HG03457 (cell line): ENCODE data around the gene RPTOR.

Experiments
- ATAC-seq: cut with Tn5 transposase; IDR thresholded peaks from one replicate; pipeline ENCODE4 v1.9.1; 2021; ENCODE audit warnings: moderate number of reproducible peaks; ENCODE audit not compliant: unreplicated experiment

Gene RPTOR

DNA sequence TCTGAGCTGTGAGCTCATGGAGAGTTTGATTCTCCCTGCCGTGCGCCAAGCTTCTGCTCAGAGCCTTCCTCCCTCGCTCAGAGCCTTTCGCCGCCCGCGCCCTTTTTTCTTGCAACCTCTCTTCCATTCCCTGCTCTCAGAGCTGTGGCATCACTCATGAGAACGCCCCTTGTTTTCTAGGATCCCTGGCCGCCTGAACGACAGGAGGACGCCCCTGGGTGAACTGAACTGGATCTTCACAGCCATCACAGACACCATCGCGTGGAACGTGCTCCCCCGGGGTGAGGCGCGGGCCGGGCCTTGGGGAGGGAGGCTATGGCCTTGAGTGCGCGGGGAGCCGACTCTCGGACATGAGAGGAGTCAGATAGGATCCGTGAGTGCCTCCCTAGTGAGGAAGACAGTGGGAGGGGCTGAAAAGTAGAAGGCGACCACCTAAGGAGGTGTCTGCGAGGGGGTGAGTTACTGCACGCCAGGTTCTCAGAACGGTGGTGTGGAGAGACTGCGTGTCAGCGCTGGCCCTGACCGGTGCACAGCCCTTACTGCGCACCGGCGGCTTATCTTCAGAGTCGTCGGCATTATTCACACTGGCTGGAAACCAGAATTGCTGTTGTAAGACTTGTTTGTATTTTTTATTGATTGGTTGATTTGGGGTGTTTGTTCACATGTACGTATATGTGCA, 277.5 kb downstream of the RPTOR start:
- no peak for ATAC-seq

DNA sequence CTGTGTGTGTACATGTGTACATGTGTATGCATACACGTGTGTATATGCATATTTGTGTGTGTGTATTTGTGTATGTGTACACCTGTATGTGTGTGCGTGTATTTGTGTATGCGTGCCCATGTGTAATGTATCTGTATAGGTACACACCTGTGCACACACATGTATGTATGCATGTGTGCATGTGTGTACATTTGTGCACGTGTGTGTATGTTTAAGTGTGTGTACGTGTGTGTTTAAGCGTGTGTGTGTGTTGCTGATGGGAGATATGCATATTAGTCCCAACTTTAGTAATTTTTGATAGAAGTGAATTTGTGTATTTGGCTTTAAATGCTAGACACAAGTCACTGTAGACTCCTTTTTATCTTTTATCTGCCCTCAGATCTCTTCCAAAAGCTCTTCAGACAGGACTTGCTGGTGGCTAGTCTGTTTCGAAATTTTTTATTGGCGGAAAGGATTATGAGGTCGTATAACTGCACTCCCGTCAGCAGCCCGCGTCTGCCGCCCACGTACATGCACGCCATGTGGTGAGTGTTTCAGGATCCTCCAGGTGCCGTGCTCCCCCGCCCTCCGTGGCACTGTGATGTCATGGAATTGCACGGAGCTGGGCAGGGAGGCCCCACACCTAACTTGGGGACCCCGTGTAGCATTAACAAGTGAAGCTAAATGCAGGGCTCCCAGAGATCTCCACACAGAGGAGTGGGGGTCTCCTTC, 278.2 kb downstream of the RPTOR start:
- no peak for ATAC-seq

DNA sequence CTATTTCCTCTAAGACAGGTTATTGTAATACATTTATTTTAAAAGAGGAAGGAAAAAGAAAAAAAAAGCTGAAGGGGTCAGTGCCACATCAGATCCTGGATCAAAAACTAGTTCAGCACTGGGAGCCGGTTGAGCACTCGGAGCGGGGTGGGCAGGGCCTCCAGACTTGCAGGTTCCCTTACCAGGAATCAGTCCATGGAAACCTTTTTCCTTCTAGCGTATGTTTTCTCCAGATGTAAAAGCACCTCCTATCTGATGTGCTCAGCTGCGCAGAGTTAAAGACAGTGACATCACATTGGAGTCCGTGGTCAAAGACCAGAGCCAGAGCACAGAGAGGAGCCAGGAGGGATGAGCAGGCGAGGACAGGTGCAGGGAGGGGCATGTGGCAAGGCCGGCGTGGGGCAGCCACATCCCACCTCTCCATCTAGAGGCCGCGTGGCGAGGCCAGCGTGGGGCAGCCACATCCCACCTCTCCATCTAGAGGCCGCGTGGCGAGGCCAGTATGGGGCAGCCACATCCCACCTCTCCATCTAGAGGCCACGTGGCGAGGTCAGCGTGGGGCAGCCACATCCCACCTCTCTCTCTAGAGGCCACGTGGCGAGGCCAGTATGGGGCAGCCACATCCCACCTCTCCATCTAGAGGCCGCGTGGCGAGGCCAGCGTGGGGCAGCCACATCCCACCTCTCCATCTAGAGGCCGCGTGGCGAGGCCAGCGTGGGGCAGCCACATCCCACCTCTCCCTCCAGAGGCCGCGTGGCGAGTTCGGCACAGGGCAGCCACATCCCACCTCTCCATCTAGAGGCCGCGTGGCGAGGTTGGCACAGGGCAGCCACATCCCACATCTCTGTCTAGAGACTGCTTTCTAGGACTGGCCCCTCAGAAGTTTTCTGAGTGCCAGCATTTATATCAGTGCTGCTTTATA, 280.2 kb downstream of the RPTOR start:
- no peak for ATAC-seq

DNA sequence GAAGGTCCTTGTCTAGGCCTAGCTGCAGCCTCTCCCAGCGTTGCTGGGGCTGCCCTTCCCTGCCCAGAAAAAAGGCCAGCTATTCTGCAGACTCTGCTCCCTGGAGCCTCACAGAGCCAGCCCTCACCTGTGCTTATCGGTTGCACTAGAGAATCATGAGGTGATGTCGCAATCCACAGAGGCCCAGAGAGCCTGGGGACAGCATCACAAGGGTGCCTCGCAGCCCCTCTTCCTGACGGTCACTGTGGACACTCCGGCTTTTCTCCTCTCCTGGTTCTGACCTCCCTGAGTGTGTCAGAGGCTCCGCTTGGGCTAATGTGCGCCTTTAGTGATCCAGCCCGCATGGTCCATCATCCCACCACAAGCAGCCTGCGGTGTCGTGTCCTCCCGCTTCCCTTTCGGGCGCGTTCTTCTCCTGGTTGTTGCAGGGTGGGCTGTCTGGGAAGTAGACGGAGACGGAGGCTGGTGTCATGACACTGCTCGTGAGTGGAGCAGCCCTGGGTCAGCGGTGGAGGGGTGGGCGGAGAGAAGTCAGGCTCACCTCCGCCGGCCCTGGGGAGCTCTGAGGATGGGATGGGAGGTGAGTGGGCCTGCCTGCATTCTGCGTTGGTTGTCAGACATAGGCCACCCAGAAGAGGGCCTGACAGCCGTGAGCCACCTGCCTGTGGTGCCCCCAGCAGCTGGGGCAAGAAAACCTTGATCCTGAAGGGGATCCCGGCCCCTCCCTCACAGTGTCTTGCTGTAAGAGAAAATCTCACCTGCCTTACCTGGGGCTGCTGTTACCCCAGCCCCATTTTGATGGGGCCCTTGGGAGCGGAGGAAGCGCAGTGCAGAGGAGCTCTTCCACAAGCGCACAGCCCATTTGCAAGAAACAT, 281.1 kb downstream of the RPTOR start:
- ATAC-seq, result no peak

DNA sequence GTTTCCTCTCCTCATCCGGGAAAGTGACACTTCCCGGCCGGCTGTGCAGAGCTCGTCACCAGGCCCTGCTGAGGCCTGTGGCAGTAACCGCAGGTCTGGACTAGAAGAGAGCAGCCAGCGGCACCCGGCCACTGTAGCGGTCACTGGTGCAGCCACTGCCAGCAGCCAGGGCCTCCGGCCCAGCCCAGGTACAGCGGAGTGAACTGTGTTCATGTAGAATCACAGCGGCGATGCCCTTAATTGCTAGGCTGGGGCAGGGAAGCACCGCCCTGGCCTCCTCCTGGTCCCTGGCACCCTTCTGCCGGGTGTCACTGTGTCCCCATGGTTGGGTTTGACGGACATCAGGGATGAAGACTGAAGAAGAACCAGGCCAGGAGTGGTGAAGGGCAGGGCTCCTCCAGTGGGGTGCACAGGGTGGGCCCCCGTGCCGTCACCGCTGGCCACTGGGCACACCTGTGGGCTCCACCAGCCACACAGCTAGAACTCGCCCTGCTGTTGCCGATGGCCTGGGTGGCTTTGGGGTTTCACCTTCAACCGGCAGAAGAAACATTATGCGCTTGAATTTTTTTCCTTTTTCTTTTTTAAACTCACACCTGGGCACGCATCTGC, 281.8 kb downstream of the RPTOR start:
- no peak for ATAC-seq

DNA sequence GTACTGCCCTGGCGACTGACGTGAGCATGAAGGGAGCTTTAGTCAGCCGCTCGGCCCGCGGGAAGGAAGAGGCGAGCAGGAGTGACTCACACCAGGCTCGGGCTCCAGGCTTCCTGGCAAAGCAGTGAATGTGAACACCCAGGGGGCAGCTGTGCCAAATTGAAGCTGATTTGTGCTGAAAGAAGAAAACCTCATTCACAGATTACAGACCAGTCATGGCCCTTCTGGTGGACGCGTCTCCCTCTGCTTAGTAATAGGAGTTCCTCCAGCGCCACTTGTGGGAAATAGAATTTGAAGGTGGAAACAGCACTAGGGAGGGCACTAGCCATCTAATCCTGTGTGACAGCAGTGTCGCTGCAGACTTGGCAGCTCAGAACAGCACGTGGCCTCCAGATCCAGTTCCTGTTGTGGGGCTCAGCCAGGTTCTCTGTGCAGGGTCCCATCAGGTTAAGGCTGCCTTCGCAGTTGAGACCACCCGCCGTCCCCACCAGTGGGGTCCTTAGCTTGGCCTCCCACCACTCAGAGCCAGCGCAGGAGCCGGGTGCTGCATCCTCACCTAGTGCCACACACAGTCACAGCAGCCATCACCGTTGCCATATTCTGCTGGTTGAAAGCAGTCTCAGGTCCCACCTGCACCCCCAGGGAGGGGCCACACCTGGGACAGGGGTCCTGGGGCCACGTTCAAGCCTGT, 282.5 kb downstream of the RPTOR start:
- ATAC-seq, result no peak

DNA sequence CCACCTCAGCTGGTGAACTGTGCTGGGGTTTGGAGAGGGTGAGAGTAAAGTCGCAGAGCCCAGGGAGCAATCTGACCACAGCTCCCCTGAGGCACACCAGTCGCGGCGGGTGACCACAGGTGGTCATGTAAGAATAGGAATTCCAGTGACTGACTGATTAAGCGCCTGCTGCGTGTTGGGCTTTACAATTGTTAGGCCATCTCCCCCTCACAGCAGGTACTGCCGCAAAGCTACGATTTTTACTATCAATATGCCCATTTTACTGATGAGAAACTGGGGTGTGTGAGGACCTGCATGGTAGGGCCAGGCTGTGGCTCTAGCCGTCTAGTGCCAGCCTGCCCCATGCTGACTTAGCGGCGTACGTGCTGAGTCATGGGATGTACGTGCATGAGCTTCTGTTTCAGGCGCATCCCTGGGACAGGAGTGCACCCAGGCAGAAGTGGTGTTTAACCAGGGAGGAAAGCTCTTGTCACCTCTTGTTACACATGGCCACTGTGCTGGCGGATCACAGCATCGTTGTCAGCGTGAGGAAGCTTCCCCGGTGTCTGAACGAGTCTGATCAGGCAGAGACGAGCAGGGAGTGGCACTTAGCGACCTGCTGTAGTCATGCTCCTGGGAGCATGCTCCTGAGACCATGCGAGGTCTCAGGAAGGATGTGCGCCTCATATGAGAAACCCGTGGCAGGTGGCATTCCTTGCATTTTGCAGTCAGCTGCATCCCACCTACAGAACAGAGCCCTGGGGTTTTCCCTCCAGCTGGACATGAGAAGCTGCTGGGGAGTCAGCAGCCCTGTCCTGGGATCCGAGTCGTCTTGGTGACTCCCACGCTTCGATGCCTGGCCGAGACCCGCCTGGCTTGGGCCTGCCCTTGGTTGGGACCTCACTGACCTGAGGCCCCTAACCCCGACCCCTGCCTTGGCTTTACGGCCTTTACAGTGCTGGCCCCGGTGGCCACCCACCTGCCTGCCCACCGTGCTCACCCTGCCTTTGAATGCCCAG, 283.3 kb downstream of the RPTOR start:
- no peak for ATAC-seq

DNA sequence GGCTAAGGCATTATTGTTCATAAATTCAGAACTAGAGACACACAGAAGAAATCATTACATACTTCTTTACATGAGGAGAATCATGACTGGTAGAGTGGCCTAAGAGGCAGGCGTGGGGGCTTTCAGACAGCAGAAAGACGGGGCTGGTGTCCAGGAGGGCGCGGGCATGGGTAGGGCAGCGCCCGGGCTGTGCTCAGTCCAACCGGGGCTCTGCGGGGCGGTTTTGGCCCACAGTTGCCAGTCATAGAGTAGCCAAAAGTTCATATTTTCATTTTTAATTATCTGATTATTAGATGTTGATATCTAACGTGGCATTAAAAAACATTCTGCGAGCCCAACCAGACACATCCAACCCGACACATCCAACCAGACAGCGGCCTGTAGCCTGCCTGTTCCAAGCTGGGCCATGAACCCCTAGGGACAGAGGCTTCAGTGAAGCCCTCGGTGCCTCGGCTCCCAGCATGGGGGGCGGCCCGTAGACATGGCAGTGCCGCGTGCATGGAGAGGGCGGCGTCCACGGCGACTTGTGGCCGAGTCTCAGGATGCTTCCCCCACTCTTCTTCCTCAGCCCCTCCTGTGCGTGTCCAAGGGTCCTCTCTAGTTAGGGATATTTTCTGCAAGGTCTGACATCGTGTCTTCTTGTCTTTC, 284.7 kb downstream of the RPTOR start:
- ATAC-seq, result no peak

DNA sequence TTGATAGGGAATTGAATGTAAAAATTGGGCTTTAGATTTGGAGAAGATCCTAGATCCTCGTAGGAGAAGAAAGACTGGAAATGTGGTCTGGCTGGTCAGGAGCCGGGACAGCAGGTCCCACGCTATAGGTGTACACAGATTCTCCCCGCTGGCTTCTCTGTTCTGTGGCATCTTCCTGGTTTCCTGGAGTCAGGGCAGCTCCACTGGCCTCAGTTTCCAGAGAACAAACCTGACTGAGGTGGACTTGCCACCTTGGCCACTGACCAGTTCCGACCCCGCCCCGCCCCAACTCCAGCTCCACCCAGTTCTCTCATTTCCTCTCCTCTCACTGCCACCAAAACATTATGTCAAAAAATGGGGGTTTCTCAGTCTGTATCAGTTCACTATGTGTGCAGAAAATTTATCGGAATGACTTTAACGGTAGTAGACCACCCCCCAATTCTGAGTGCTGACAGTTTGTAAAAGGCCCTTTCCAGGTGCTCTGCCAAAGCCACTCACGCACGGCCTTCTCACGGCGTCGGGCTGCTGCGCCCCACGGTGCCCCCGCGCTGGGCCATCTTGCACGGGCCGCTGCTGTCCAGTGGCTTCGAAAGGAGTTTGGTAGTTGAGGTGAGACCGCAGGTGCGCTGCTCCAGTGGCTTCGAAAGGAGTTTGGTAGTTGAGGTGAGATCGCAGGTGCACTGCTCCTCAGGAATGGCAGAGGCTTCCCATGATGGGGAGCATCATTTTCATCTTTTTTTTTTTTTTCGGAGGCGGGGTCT, 285.6 kb downstream of the RPTOR start:
- no peak for ATAC-seq

DNA sequence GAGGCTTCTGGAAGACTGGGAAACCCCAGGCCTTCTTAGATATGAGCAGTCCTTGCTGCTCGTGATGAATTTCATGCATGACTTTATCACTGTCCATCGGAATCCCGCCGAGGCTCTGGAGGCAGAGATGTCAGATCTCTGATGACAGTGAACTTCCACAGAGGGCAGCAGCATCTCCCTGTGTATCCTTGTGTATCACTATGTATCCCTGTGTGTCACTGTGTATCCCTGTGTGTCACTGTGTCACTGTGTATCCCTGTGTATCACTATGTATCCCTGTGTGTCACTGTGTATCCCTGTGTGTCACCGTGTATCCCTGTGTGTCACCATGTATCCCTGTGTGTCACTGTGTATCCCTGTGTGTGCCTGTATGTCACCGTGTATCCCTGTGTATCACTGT, 286.9 kb downstream of the RPTOR start:
- no peak for ATAC-seq

DNA sequence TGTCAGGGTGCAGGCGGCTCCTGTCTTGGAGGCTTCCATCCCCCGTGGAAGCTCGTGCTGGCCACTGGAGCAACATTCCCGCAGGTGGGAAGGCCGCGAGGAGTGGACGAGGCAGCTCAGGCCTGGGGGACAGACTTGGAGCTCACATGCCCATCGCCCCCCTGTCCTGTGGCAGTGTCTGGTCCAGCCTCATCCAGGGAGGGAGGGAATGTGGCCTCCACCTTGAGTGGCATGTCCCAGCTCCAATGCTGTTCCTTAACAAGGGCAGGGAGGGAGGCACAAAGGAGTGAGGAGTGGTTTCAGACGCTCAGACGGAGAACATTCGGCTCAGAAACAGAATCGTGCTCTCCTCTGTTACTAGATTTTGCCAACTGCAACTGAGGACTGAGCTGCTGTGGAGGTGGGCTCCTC, 287.6 kb downstream of the RPTOR start:
- ATAC-seq, result no peak

DNA sequence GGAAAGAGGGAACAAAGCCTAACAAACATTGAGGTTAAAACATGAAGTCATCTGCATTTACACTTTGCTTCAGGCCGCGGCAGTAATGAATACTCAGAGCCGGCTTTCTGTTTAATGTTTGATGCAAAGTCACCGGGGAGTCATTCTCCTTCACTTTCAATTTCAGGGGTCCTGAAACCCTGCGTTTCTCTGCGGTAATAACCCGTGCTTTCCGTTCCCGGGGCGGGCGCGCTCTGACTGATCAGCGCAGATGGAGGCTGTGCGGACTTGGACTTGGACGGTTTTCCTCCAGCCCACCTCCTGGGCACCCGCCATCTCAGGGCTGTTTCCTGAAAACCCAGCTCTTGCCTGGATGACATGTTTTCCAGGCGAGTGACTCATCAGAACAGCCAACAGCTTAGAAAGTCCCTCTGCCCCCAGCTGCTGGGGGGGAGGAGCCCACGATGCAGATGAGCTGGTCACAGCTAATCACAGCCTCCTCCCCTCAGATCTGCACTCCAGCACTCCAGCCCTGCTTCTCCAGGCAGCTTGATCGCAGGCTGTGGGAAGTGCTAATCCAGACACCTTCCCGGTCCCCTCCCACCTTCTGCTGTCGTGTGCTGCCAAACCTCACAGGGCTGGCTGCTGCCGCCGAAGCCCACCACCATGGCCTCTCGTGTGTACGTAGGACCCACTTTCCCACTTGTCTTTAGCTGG, 288.4 kb downstream of the RPTOR start:
- peak; percentile 69 for ATAC-seq

DNA sequence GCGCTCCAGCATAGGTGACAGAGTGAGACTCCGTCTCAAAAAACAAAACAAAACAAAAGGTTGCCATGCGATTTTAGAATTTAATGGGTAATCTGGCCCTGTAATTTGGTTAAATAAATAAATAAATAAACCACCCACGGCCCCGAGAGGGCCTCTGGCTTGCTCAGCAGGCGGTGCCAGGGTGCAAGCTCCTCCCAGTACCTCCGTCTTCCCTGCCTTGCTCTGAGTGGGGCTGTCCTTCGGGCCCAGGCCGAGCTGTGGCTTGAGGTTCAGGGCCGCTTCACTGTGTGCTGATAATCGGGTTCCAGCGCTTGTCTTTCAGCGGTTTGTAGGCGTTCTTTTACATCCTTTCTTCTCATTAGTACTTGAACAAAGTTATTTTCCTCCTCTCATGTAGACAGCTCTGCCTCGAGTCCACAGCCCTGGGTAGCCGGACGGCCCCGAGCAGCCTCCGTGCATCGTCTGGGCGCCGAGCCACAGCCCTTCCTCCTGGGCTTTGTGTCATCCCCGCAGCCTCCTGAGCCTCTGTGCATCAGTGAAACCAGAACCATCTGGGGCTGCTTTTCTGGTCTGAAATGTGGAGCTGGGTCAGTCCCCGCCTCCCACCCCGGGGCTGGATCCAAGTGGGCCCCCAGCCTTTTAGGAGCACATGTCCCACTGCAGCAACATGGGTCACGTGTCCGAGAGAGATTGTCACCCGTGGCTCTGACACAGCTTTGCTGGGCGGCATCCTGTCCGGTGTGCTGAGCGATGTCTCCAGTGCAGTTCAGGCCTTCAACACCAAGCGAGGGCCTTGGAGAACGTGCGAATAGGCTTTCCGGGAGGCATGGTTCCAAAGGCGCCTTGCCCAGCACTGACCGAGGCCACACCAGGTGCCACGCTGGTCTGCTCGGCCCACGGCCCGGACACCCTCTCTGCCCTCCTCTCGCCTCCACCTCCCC, 289.6 kb downstream of the RPTOR start:
- no peak for ATAC-seq

DNA sequence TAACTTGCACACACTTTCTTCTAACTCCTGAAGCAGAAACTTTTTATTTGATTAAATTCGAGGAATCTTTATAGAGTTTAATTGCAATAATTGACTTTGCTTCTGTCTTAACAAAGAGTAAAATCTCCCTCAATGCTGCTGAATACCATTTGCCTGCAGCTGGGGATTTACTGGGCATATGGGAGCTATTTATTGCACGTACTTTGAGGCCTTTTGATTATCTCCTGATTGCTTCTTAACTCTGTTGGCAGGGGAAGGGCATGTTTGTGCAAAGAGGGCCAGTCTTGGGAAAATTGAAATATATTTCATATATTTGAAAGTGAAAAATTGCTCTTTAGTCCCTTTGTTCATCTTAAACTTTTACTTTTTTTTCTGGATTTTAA, 290.2 kb downstream of the RPTOR start:
- no peak for ATAC-seq

DNA sequence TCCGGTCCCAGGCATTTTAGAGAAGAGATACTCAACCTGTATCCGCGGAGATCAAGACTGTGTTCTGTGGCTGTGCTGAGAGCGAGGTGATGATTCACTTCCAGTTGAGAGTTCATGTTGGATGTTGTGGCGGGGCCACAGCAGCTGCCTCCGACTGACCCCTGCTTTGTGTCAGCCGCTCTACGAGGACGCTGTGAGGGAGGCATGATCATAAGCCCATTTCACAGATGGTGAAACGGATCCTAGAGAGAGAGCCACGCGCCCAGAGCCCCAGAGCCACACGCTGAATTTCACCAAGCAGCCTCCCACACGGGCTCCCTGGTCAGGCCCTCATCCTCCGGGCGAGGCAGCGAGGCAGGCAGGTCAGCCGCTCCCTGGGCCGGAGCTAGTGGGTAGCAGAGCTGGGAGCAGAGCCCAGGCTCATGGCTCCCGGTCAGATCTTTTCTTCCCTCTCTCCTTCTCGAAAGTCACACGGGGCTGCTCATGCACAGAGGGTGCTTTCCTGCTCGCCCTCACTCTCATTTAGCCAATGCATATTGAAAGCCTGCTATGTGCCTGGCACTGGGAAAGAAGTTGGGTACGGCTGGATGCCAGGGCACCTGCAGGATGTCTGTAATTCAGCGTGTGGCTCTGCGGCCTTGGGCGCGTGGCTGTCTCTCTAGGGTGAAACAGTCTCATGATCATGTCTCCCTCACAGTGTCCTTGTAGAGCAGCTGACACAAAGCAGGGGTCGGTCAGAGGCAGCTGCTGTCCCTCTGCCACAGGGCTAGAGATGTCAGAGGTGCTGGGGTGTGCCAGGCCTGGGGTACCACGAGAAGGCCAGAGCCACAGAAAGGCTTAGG, 291.4 kb downstream of the RPTOR start:
- ATAC-seq, result no peak
